ENCODE measurements around the gene SMAGP.

DNA sequence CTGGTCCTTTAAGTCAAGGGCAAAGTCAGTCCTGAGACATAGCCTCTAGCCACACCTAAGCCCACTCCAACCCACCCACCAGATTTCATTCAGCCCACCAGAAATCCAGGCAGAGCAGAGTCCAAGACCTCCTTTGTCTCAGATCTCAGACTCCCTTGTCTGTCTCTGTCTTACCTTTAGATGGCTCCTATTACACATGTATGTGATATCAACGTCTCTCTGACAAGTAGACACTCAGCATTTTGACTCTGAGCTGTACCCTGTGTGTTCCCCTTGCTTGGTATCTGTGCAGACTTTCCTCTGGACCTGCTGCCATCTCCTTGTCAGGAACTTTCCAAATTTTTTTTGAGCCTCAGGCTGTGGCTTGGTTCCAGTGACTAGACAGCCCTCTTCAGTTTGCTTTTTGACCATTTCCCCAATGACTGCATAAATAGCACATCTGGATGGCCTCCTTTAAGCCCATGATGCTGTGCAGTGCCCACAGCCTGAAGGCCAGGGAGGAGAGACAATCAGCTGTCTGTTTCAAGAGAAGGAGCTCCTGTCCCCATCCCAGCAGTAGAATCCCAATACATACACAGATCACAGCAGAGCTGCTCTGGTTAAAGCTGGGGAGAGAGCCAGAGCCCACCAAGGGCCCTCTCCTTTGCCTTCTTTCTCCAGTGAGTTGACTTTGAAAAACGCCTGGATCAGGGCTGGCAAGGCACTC is 59.4 kb downstream of the SMAGP start:
- TF ChIP-seq, protein P1, sequence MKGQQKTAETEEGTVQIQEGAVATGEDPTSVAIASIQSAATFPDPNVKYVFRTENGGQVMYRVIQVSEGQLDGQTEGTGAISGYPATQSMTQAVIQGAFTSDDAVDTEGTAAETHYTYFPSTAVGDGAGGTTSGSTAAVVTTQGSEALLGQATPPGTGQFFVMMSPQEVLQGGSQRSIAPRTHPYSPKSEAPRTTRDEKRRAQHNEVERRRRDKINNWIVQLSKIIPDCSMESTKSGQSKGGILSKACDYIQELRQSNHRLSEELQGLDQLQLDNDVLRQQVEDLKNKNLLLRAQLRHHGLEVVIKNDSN (IDR thresholded peaks at IDR 0.05) = no peak
- no peak for TF ChIP-seq EGR1 (IDR thresholded peaks at IDR 0.05)
